Measurements from ENCODE around the gene MOXD1. TPM values are rescaled to one million over a fixed set of nuclear protein-coding genes. Genes with fewer than 3 reads are reported as not detected.

The MOXD1 gene
- total RNA-seq, 1 donor from 2014 or later = not detected

DNA sequence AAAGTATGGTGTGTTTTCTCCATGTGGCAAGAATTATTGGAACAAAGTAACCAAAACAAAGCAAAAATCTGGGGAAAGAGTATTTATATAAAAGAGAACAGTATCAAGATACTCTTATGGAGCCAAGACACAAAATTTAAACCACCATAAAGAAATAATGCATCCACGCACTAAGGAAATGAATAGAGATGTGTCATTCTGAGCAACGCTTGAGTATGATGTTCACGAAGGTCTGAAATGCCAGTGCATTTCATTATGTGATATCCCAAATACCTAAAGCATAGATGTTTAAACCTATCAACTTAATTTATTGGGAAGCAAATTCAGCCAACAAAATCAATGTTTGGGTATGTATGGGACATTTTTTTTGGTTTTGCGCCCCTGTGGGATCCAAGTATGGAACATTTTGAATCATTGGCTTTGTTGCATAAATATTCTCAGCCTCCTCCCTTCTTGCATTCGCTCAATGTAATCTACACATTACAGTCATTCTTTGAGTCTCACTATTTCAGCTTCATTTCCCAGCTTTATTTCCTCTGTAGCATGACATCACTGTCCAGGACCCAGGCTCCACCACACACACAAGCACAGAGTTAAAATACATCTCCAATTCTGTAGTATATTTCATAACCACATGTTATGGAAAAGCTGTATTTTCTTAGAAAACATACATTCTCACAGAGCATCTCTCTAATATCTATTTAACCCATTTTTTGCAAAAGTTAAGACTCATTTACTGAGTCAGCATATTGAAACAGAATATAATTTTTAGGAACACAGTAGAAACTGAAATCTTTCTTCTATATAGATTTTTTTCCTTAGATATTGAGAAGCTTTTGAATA lies 11.6 kb upstream of the MOXD1 start:
- no peak for DNase-seq (ENCODE audit: low spot score)
- no peak overlapping the region for H3K4me3 Mint-ChIP-seq (ENCODE audit: low read depth)

DNA sequence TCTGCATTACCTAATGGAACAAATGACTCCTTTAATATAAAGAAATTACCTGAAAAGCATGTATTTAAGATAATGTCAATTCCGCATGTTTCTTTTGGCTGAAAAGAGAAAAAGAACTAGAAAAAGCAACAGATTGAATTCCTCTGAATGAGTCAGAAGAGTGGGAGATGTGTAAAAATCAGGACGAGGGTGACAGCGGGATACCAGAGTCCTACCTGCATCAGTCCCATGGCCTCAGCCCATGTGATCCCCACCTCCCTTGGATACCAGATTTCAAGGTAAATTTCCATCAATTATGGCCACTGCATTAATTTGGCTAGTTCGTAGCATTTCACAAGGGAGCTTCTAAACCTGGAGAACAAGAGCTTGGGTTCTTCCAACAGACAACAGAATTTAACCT lies 10.0 kb upstream of the MOXD1 start:
- no peak overlapping the region for H3K4me3 Mint-ChIP-seq (ENCODE audit: low read depth)
- no peak overlapping the region for H3K27ac Mint-ChIP-seq
- H3K27me3 Mint-ChIP-seq (ENCODE audit: low read depth) = peaks cover 33% of the 10 kb centered on the region
- intact Hi-C loops (cut with micrococcal nuclease) = no loop called here
- DNase-seq (ENCODE audit: low spot score) = no peak
- no peaks in the 10 kb centered on the region for H3K9me3 Mint-ChIP-seq
- H3K36me3 Mint-ChIP-seq (ENCODE audit: low read depth) = no peaks in the 10 kb centered on the region
- no peaks in the 10 kb centered on the region for H3K4me1 Mint-ChIP-seq (ENCODE audit: low read depth)

More for the DNA sequence above, 11.6 kb upstream of the MOXD1 start:
- no peaks in the 10 kb centered on the region for H3K36me3 Mint-ChIP-seq (ENCODE audit: low read depth)
- no peak overlapping the region for H3K27ac Mint-ChIP-seq
- H3K4me1 Mint-ChIP-seq (ENCODE audit: low read depth) = no peaks in the 10 kb centered on the region
- intact Hi-C loops (cut with micrococcal nuclease) = no loop called here
- H3K27me3 Mint-ChIP-seq (ENCODE audit: low read depth) = peaks cover 31% of the 10 kb centered on the region
- H3K9me3 Mint-ChIP-seq = no peaks in the 10 kb centered on the region

DNA sequence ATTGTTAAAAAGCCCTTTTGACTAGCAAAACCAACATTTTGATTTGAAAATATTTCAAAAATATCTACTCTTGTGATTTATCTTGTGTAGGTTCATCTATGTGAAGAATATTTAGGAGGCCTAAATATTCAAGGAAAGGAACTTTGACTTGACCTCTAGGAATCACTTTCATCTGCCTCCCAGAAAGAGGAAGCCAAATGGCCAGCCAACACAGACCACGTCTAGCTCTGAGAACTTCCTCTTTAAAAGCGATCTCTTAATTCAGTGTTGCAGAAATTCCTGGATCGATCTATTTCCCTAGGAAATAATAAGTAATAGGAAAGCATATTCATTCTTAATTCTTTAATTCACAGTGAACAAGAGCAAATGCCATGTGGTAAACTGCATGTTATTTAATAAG lies 9.6 kb upstream of the MOXD1 start:
- Mint-ChIP-seq H3K9me3 (no peaks in the 10 kb centered on the region), H3K36me3 (ENCODE audit: low read depth) (no peaks in the 10 kb centered on the region), H3K27me3 (ENCODE audit: low read depth) (peaks cover 36% of the 10 kb centered on the region), H3K27ac (no peak overlapping the region), H3K4me1 (ENCODE audit: low read depth) (no peaks in the 10 kb centered on the region), H3K4me3 (ENCODE audit: low read depth) (no peak overlapping the region)
- DNase-seq (ENCODE audit: low spot score) = no peak
- intact Hi-C loops (cut with micrococcal nuclease) = no loop called here

DNA sequence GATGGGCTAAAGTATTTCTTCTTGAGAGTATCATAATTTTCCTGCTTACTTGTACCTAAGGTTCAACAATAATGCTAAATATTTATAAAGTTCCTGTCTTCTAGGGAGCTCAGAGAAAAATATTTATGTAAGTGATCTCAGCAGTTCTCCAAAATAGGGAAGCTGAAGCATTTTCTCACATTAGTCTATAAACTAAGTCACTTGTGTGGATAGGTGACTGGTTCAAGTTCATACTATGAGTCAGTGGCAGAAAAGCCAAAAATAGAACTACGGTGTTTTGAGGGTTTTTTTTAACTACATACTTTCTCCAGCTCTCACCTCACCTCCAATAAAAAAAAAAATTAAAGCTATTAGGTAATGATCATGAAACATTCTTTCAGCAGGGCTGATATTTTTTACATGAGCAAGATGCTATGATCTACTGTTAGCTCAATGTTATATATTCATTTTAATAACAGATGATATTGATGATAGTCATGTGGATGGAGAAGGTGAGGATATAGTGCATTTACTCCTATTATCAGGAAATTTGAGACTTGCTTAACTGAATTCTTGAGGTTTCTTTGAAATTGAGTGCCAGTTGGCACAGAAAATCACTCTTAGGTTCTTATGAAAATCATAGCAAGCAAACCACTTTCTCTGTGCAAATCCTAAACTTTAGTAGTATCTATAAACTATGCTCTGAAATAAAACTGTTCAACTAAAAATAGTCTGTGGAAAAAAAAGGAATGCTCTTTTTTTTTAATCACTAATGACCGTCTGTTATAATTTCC lies 4.1 kb upstream of the MOXD1 start:
- Mint-ChIP-seq H3K4me3 (ENCODE audit: low read depth) (no peak overlapping the region), H3K36me3 (ENCODE audit: low read depth) (no peaks in the 10 kb centered on the region), H3K27ac (no peak overlapping the region), H3K27me3 (ENCODE audit: low read depth) (peaks cover 60% of the 10 kb centered on the region), H3K9me3 (no peaks in the 10 kb centered on the region), H3K4me1 (ENCODE audit: low read depth) (peaks cover 8% of the 10 kb centered on the region)
- no peak for DNase-seq (ENCODE audit: low spot score)
- intact Hi-C loops (cut with micrococcal nuclease) = loop anchor here (2.0 kb wide), 1 partner anchor 39 kb away; no protein-coding TSS in a partner anchor

DNA sequence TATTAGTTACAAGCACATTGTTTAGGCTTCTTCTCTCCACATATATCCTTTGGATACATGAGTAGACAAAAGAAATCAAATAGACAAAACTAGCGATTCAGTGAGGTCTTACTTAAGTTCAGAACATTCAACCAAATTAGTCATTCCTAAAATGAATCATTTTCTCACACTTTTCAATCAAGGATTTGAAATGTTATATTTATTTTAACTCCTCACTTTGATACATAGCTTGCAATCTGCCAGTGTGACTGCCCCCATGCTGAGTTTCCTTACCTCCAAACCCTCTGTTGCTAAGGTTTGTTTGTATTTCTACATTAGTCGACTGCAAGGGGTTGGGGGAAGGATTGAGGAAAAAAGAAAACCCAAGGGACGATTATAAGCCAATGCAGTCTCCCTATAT lies 3.5 kb upstream of the MOXD1 start:
- Mint-ChIP-seq H3K4me1 (ENCODE audit: low read depth) (peaks cover 8% of the 10 kb centered on the region), H3K27ac (no peak overlapping the region), H3K4me3 (ENCODE audit: low read depth) (no peak overlapping the region), H3K36me3 (ENCODE audit: low read depth) (no peaks in the 10 kb centered on the region), H3K27me3 (ENCODE audit: low read depth) (peaks cover 66% of the 10 kb centered on the region), H3K9me3 (no peaks in the 10 kb centered on the region)
- DNase-seq (ENCODE audit: low spot score) = no peak
- intact Hi-C loops (cut with micrococcal nuclease) = loop anchor here (2.0 to 5.0 kb wide), 2 partner anchors 38 to 78 kb away; no protein-coding TSS in a partner anchor

DNA sequence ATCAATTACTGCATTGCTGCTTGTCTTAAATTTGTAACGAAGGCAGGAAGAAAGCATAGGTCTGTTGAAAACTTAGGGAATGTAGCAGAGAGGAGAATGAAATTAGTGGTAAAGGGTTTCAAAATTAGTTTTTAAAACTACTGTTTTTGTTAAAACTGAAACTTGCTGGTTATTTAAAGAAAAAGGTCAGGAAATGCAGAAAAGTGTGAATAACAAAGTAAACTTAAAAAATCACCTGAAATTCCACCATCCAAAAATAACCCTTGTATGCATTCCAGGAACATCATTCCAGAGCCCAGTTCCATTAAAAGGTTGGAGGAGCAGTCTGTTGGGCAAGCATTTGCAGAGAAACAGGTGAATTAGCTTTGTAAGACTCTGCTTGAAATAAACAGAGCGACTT lies 3.1 kb upstream of the MOXD1 start:
- Mint-ChIP-seq H3K27me3 (ENCODE audit: low read depth) (peaks cover 70% of the 10 kb centered on the region), H3K9me3 (no peaks in the 10 kb centered on the region), H3K4me1 (ENCODE audit: low read depth) (peaks cover 8% of the 10 kb centered on the region), H3K4me3 (ENCODE audit: low read depth) (no peak overlapping the region), H3K27ac (no peak overlapping the region), H3K36me3 (ENCODE audit: low read depth) (no peaks in the 10 kb centered on the region)
- intact Hi-C loops (cut with micrococcal nuclease) = loop anchor here (2.0 to 5.0 kb wide), 2 partner anchors 38 to 78 kb away; no protein-coding TSS in a partner anchor
- DNase-seq (ENCODE audit: low spot score) = no peak

DNA sequence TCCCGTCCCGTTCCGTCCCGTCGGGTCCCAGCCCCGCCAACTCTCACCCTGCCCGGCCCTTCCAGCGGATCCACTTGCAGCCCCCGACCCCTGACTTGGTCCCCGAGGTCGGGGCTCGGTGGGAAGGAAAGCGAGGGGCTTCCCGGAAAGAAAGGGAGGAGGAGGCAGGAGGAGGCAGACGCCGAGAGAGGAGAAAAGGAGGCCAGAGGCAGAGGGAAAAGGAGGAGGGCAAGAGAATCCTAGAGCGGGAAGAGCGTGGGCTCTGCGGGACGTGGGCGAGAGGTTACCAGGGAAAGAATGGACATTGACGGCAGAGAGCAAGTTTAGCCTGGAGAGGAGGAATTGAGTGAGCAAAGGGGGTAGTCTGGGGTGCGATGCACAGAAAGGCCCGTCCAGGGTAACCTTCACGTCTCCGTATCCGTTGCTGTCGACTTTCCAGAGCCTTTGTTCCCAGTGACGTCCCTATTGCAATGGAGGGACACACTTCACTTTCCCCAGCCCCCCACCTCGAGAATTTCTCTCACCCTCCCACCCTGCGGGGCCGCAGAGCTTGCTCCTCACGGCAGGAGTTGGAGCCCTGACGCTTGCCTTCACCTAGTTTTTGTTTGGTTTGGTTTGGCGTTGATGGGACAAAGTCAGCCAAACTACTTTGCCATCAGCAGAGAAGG lies 477 bp upstream of the MOXD1 start:
- H3K4me1 Mint-ChIP-seq (ENCODE audit: low read depth) = peaks cover 8% of the 10 kb centered on the region
- no peaks in the 10 kb centered on the region for H3K36me3 Mint-ChIP-seq (ENCODE audit: low read depth)
- intact Hi-C loops (cut with micrococcal nuclease) = loop anchor here (5.0 kb wide), 1 partner anchor 81 kb away; no protein-coding TSS in a partner anchor
- H3K27me3 Mint-ChIP-seq (ENCODE audit: low read depth) = peaks cover 72% of the 10 kb centered on the region
- DNase-seq (ENCODE audit: low spot score) = no peak
- H3K27ac Mint-ChIP-seq = no peak overlapping the region
- no peaks in the 10 kb centered on the region for H3K9me3 Mint-ChIP-seq
- no peak overlapping the region for H3K4me3 Mint-ChIP-seq (ENCODE audit: low read depth)

DNA sequence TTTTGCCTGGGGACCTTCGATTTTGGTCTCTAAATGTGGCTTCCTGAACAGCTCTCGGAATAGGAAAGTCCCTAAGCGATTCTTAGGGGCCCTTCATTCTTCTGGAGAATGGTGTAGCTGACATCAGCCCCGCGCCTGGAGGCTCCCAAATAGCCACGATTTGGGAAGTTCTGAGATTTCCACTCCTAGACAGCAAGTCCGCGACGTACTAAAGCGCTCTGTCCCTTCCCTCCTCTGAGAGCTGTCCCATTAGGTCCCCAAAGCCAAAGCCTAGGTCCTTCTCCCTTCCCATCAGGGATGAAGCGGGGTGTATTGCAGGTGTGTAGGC lies 756 bp downstream of the MOXD1 start:
- no peak for DNase-seq (ENCODE audit: low spot score)
- no peak overlapping the region for H3K4me3 Mint-ChIP-seq (ENCODE audit: low read depth)
- H3K9me3 Mint-ChIP-seq = peaks cover 2% of the 10 kb centered on the region
- intact Hi-C loops (cut with micrococcal nuclease) = loop anchor here (5.0 kb wide), 1 partner anchor 82 kb away; no protein-coding TSS in a partner anchor
- H3K36me3 Mint-ChIP-seq (ENCODE audit: low read depth) = no peaks in the 10 kb centered on the region
- H3K4me1 Mint-ChIP-seq (ENCODE audit: low read depth) = peaks cover 8% of the 10 kb centered on the region
- H3K27me3 Mint-ChIP-seq (ENCODE audit: low read depth) = peaks cover 72% of the 10 kb centered on the region
- no peak overlapping the region for H3K27ac Mint-ChIP-seq

DNA sequence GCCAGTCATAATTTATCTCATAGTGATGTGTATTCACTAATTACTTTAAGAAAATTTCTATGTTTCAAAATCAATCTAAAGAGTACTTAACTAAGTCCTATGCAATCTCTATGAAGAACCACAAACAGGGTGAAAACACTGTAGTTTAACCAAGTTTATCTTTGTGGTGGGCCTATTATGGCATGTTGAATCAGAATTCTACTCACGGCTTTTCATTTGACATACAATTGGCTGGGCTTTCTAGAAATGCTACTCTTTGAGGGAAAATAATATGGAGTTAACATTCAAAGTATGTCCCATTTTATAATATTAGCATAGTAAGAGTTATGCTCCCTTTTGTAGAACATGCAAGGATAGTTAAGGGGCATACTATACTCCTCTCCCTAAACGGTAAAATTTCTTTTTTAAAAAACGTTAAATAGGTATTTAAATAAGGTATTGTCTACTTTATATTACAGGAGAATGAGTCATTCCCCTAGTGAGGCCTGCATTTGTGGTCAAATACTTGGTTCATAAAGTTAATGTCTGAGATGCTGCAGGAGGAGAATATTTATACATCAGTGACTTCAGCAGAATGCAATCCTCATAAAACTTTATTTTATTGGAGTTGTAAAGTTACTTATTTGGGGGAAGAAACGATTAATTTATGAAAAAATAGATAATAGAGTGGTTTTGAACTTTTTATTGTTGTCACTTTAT lies 1.8 kb downstream of the MOXD1 start:
- H3K36me3 Mint-ChIP-seq (ENCODE audit: low read depth) = no peaks in the 10 kb centered on the region
- peaks cover 4% of the 10 kb centered on the region for H3K4me1 Mint-ChIP-seq (ENCODE audit: low read depth)

DNA sequence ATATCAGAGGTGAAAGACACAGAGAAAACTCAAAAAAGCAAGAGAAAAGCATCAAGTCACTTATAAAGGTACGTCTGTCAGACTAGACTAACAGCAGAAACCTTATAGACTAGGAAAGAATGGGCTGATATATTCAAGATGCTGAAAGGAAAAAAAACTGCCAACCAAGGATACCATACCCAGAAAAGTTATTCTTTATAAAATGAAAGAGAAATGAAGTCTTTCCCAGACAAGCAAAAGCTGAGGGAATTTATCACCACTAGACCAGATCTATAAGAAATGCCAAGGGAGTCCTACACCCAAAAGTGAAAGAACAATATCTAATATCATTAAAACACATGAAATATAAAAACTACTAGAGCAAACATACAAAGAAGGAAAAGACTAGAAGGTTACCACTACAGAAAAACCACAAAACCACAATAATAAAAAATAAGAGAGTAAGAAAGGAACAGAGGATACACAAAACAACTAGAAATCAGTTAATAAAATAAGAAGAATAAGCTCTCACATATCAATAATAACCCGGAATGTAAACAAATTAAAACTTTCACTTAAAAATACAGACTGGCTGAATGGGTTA lies 6.2 kb downstream of the MOXD1 start:
- intact Hi-C loops (cut with micrococcal nuclease) = no loop called here
- no peak for DNase-seq (ENCODE audit: low spot score)
- H3K36me3 Mint-ChIP-seq (ENCODE audit: low read depth) = no peaks in the 10 kb centered on the region
- H3K9me3 Mint-ChIP-seq = peaks cover 11% of the 10 kb centered on the region
- H3K4me3 Mint-ChIP-seq (ENCODE audit: low read depth) = no peak overlapping the region
- H3K27me3 Mint-ChIP-seq (ENCODE audit: low read depth) = peaks cover 52% of the 10 kb centered on the region
- no peak overlapping the region for H3K27ac Mint-ChIP-seq
- no peaks in the 10 kb centered on the region for H3K4me1 Mint-ChIP-seq (ENCODE audit: low read depth)

More for the DNA sequence above, 1.8 kb downstream of the MOXD1 start:
- Mint-ChIP-seq H3K9me3 (peaks cover 11% of the 10 kb centered on the region), H3K27ac (no peak overlapping the region), H3K4me3 (ENCODE audit: low read depth) (no peak overlapping the region), H3K27me3 (ENCODE audit: low read depth) (peaks cover 69% of the 10 kb centered on the region)
- DNase-seq (ENCODE audit: low spot score) = no peak
- intact Hi-C loops (cut with micrococcal nuclease) = loop anchor here (5.0 kb wide), 1 partner anchor 83 kb away; no protein-coding TSS in a partner anchor

DNA sequence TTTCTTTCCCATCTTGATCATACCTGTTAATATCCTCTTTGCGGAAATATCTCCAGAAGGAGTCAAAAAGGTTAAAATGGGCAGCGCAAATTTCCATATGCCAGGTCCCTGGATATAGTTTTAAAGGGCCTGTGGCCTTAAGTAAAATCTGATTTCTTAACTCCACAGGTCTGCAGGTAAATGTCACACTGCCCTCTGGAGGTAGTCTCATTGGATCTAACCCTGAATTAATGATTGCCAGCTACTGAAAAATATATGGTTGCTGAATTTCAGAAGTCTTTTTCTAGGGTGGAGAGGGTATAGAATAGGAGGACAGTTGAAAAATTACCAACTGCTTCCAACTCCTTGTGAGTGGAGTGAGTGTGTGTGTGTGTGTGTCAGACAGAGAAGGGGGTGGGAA lies 8.5 kb downstream of the MOXD1 start:
- H3K36me3 Mint-ChIP-seq (ENCODE audit: low read depth) = no peaks in the 10 kb centered on the region
- no peak overlapping the region for H3K4me3 Mint-ChIP-seq (ENCODE audit: low read depth)
- peaks cover 11% of the 10 kb centered on the region for H3K9me3 Mint-ChIP-seq
- intact Hi-C loops (cut with micrococcal nuclease) = loop anchor here (5.0 kb wide), 1 partner anchor 90 kb away; no protein-coding TSS in a partner anchor
- peaks cover 39% of the 10 kb centered on the region for H3K27me3 Mint-ChIP-seq (ENCODE audit: low read depth)
- no peak overlapping the region for H3K27ac Mint-ChIP-seq
- H3K4me1 Mint-ChIP-seq (ENCODE audit: low read depth) = no peaks in the 10 kb centered on the region
- no peak for DNase-seq (ENCODE audit: low spot score)

DNA sequence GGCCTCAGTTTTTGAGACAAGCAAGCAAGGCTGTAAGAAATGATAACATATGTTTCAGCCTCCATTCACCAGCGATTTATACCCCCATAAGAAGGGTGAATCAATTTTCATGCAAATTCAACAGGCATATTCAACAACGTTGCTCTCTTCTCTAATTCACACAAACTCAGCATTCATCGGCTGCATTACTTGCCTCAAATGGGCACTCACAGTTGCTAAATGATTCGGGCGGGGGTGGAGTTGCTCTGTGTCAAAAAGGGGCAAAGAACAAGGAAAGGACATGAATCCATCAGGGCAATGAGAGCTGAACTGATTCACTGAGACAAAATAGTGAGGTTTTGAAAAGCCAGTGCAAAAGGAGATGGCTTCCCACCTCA lies 9.0 kb downstream of the MOXD1 start:
- Mint-ChIP-seq H3K9me3 (peaks cover 11% of the 10 kb centered on the region), H3K36me3 (ENCODE audit: low read depth) (no peaks in the 10 kb centered on the region), H3K27ac (no peak overlapping the region), H3K4me3 (ENCODE audit: low read depth) (no peak overlapping the region), H3K4me1 (ENCODE audit: low read depth) (no peaks in the 10 kb centered on the region), H3K27me3 (ENCODE audit: low read depth) (peaks cover 37% of the 10 kb centered on the region)
- intact Hi-C loops (cut with micrococcal nuclease) = loop anchor here (5.0 kb wide), 1 partner anchor 90 kb away; no protein-coding TSS in a partner anchor
- no peak for DNase-seq (ENCODE audit: low spot score)

Measured in activated T-helper 2 cell treated with anti-CD3 and anti-CD28 coated beads, Interferon-gamma antibody, Interleukin-2, Interleukin-4, amounts not matched to agents 10 μg/mL and 5 μg/mL and 100 μg/mL, durations not matched to agents 14 hours and 24 hours and 36 hours (primary cell).